ENCODE measurements around the gene STARD3NL. TPM values are rescaled to one million over a fixed set of nuclear protein-coding genes. Genes with fewer than 3 reads are reported as not detected.

The STARD3NL gene
- total RNA-seq, 1 experiment from 2014 or later, result 37.4 TPM

DNA sequence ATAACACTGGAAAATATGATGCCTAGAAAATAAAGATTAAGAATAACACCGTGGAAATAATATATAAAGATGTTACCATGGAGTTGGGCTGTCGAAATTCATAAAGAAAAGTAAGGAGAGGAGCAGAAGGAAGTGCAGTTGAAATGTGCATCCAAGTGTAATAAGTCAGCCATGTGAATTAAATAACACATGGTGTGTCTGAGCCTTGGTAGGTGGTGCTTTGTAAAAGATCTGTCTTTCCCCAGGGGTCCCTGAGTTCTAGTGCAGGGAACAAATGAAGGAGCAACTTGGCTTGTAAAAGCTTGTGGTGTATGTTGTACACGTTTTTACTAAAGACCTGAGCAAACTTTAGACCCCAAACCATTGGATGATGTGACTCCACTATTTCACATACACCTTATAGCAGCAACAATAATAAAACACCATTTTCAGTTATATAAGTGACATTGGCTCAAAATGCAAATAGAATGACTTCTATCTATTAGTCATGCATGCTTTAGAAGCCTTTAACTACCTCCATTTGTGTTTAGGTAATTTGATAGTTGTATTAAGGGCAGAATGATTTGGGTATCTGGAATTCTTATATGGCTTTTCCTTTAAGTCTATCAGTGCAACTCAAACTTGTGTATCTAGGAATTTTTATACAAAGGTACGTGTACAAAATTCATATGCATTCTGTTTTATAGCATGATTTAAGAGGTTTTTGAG, 11.3 kb downstream of the STARD3NL start:
- intact Hi-C loops (cut with micrococcal nuclease), result no loop called here
- H3K9ac ChIP-seq (ENCODE audit: low read length), result no peak overlapping the region
- peak; percentile 69 for ATAC-seq
- H2AFZ ChIP-seq (ENCODE audit: low read length), result no peak overlapping the region
- peaks cover 12% of the 10 kb centered on the region for H3K4me1 ChIP-seq (ENCODE audit: insufficient read depth, low read length)
- no peaks in the 10 kb centered on the region for H3F3A ChIP-seq (ENCODE audit: low read length, unreplicated experiment)
- H3K4me2 ChIP-seq (ENCODE audit: low read length), result no peak overlapping the region
- H4K20me1 ChIP-seq (ENCODE audit: low read length), result no peaks in the 10 kb centered on the region
- CTCF ChIA-PET, result no interaction called here
- no peaks in the 10 kb centered on the region for H3K9me2 ChIP-seq (replicated peaks; ENCODE audit: low read length)
- H3K36me3 ChIP-seq (ENCODE audit: low read depth, low read length), result peaks cover 21% of the 10 kb centered on the region
- no TSS peak for BruUV-seq (replicated peaks)
- POLR2A ChIA-PET (ENCODE audit: unreplicated experiment), result no interaction called here
- peaks cover 16% of the 10 kb centered on the region for H3K9me3 ChIP-seq (ENCODE audit: low read length)
- no peaks in the 10 kb centered on the region for H3K27me3 ChIP-seq (ENCODE audit: low read length)
- peaks cover 58% of the 10 kb centered on the region for H3K79me2 ChIP-seq (ENCODE audit: low read length)
- H3K27ac ChIP-seq (ENCODE audit: low read length), result no peak overlapping the region
- H3K4me3 ChIP-seq (ENCODE audit: low read length), result no peak overlapping the region
- peak; percentile 44 for DNase-seq
- no peak for TF ChIP-seq EZH2phosphoT487 (IDR thresholded peaks at IDR 0.05; ENCODE audit: borderline replicate concordance, low read length)

DNA sequence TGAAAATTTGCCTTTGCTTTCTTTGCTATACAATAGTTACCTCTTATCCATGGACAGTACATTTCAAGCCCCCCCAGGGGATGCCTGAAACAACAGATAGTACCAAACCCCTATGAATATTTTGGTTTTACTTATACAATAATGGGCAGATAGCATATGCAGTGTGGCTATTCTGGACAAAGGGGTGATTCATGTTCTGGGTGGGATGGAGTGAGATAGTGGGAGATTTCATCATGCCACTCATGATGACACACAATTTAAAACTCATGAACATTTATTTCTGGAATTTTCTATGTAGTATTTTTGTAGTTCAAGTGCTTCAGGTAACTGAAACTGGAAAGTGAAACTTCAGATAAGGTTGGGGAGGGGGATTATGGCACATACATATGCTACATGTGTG, 12.0 kb downstream of the STARD3NL start:
- no TSS peak for BruUV-seq (replicated peaks)
- no peak overlapping the region for H3K27ac ChIP-seq (ENCODE audit: low read length)
- CTCF ChIA-PET, result no interaction called here
- no peaks in the 10 kb centered on the region for H3F3A ChIP-seq (ENCODE audit: low read length, unreplicated experiment)
- H3K4me1 ChIP-seq (ENCODE audit: insufficient read depth, low read length), result peaks cover 12% of the 10 kb centered on the region
- H3K4me3 ChIP-seq (ENCODE audit: low read length), result no peak overlapping the region
- intact Hi-C loops (cut with micrococcal nuclease), result no loop called here
- no peak overlapping the region for H3K4me2 ChIP-seq (ENCODE audit: low read length)
- peaks cover 60% of the 10 kb centered on the region for H3K79me2 ChIP-seq (ENCODE audit: low read length)
- peaks cover 21% of the 10 kb centered on the region for H3K36me3 ChIP-seq (ENCODE audit: low read depth, low read length)
- H4K20me1 ChIP-seq (ENCODE audit: low read length), result no peaks in the 10 kb centered on the region
- ATAC-seq, result no peak
- no peaks in the 10 kb centered on the region for H3K9me2 ChIP-seq (replicated peaks; ENCODE audit: low read length)
- TF ChIP-seq, protein P1, sequence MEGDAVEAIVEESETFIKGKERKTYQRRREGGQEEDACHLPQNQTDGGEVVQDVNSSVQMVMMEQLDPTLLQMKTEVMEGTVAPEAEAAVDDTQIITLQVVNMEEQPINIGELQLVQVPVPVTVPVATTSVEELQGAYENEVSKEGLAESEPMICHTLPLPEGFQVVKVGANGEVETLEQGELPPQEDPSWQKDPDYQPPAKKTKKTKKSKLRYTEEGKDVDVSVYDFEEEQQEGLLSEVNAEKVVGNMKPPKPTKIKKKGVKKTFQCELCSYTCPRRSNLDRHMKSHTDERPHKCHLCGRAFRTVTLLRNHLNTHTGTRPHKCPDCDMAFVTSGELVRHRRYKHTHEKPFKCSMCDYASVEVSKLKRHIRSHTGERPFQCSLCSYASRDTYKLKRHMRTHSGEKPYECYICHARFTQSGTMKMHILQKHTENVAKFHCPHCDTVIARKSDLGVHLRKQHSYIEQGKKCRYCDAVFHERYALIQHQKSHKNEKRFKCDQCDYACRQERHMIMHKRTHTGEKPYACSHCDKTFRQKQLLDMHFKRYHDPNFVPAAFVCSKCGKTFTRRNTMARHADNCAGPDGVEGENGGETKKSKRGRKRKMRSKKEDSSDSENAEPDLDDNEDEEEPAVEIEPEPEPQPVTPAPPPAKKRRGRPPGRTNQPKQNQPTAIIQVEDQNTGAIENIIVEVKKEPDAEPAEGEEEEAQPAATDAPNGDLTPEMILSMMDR (conservative IDR thresholded peaks at IDR 0.05; ENCODE audit: low read depth, low read length), result no peak
- TF ChIP-seq EZH2 (IDR thresholded peaks at IDR 0.05; ENCODE audit: low read length, unreplicated experiment) (no peak), EZH2phosphoT487 (IDR thresholded peaks at IDR 0.05; ENCODE audit: borderline replicate concordance, low read length) (no peak)
- DNase-seq, result no peak
- no peak overlapping the region for H2AFZ ChIP-seq (ENCODE audit: low read length)
- POLR2A ChIA-PET (ENCODE audit: unreplicated experiment), result no interaction called here
- H3K27me3 ChIP-seq (ENCODE audit: low read length), result no peaks in the 10 kb centered on the region
- peaks cover 16% of the 10 kb centered on the region for H3K9me3 ChIP-seq (ENCODE audit: low read length)
- no peak overlapping the region for H3K9ac ChIP-seq (ENCODE audit: low read length)

DNA sequence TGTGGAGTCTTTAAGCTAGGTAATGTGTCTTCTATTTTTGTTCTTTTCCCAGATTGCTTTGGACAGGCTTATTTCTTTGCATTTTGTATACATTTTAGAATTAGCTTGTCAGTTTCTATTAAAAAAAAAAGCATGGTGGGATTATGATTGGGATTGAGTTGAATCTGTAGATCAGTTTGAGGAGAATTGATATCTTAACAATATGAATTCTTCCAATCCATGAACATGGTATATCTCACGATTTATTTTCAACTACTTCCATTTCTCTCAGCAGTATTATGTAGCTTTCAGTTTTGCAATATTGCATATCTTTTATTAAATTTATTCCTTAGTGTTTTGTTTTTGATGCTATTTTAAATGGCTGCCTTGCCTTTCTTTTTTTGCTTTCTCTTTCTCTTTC, 13.7 kb downstream of the STARD3NL start:
- CTCF ChIA-PET, result no interaction called here
- Histone ChIP-seq H3K27ac (ENCODE audit: low read length) (no peak overlapping the region), H3F3A (ENCODE audit: low read length, unreplicated experiment) (no peaks in the 10 kb centered on the region), H3K4me1 (ENCODE audit: insufficient read depth, low read length) (peaks cover 22% of the 10 kb centered on the region), H3K9ac (ENCODE audit: low read length) (no peak overlapping the region), H3K36me3 (ENCODE audit: low read depth, low read length) (peaks cover 21% of the 10 kb centered on the region), H4K20me1 (ENCODE audit: low read length) (no peaks in the 10 kb centered on the region), H2AFZ (ENCODE audit: low read length) (no peak overlapping the region), H3K79me2 (ENCODE audit: low read length) (peaks cover 64% of the 10 kb centered on the region), H3K27me3 (ENCODE audit: low read length) (no peaks in the 10 kb centered on the region), H3K4me3 (ENCODE audit: low read length) (no peak overlapping the region), H3K4me2 (ENCODE audit: low read length) (no peak overlapping the region), H3K9me3 (ENCODE audit: low read length) (peaks cover 16% of the 10 kb centered on the region), H3K9me2 (replicated peaks; ENCODE audit: low read length) (no peaks in the 10 kb centered on the region)
- POLR2A ChIA-PET (ENCODE audit: unreplicated experiment), result no interaction called here
- TF ChIP-seq EZH2 (IDR thresholded peaks at IDR 0.05; ENCODE audit: low read length, unreplicated experiment) (no peak), EZH2phosphoT487 (IDR thresholded peaks at IDR 0.05; ENCODE audit: borderline replicate concordance, low read length) (no peak)
- TF ChIP-seq, protein P1 (conservative IDR thresholded peaks at IDR 0.05; ENCODE audit: low read depth, low read length), result no peak
- BruUV-seq (replicated peaks), result no TSS peak
- intact Hi-C loops (cut with micrococcal nuclease), result no loop called here
- ATAC-seq (no peak), DNase-seq (no peak)
